ENCODE measurements around the gene LRMDA.

The LRMDA gene

GRCh38 chr10:75437693-75438092 is 6.3 kb downstream of the LRMDA start:
- Mint-ChIP-seq H3K36me3 (ENCODE audit: low read depth) (peaks cover 11% of the 10 kb centered on the region), H3K4me1 (peaks cover 80% of the 10 kb centered on the region), H3K9me3 (peaks cover 17% of the 10 kb centered on the region), H3K4me3 (no peak overlapping the region), H3K27me3 (ENCODE audit: low read depth, poor library complexity) (peaks cover 31% of the 10 kb centered on the region), H3K27ac (no peak overlapping the region)
- no peak for TF ChIP-seq CTCF (IDR thresholded peaks at IDR 0.05)
- DNase-seq, result no peak

- TF ChIP-seq CTCF (IDR thresholded peaks at IDR 0.05), result no peak
- DNase-seq, result no peak
- H3K27ac Mint-ChIP-seq, result no peak overlapping the region
- no peak overlapping the region for H3K4me3 Mint-ChIP-seq
- H3K36me3 Mint-ChIP-seq (ENCODE audit: low read depth), result peaks cover 17% of the 10 kb centered on the region
- peaks cover 75% of the 10 kb centered on the region for H3K4me1 Mint-ChIP-seq
- H3K27me3 Mint-ChIP-seq (ENCODE audit: low read depth, poor library complexity), result peaks cover 26% of the 10 kb centered on the region
- H3K9me3 Mint-ChIP-seq, result peaks cover 23% of the 10 kb centered on the region
Measured at GRCh38 chr10:75438275-75438674, 6.9 kb downstream of the LRMDA start.

GRCh38 chr10:75439811-75440210 is 8.4 kb downstream of the LRMDA start:
- Mint-ChIP-seq H3K27ac (no peak overlapping the region), H3K4me1 (peaks cover 59% of the 10 kb centered on the region), H3K36me3 (ENCODE audit: low read depth) (peaks cover 28% of the 10 kb centered on the region), H3K27me3 (ENCODE audit: low read depth, poor library complexity) (peaks cover 16% of the 10 kb centered on the region), H3K9me3 (peaks cover 37% of the 10 kb centered on the region), H3K4me3 (no peak overlapping the region)
- no peak for DNase-seq
- TF ChIP-seq CTCF (IDR thresholded peaks at IDR 0.05), result no peak

GRCh38 chr10:75440271-75440793 is 8.9 kb downstream of the LRMDA start:
- H3K27me3 Mint-ChIP-seq (ENCODE audit: low read depth, poor library complexity), result peaks cover 11% of the 10 kb centered on the region
- H3K27ac Mint-ChIP-seq, result peak overlapping the region; percentile 13
- H3K4me3 Mint-ChIP-seq, result no peak overlapping the region
- no peak for DNase-seq
- peaks cover 54% of the 10 kb centered on the region for H3K4me1 Mint-ChIP-seq
- no peak for TF ChIP-seq CTCF (IDR thresholded peaks at IDR 0.05)
- peaks cover 40% of the 10 kb centered on the region for H3K9me3 Mint-ChIP-seq
- H3K36me3 Mint-ChIP-seq (ENCODE audit: low read depth), result peaks cover 28% of the 10 kb centered on the region

GRCh38 chr10:75441196-75441595 is 9.8 kb downstream of the LRMDA start:
- no peak for DNase-seq
- TF ChIP-seq CTCF (IDR thresholded peaks at IDR 0.05), result no peak
- Mint-ChIP-seq H3K36me3 (ENCODE audit: low read depth) (peaks cover 33% of the 10 kb centered on the region), H3K27ac (no peak overlapping the region), H3K27me3 (ENCODE audit: low read depth, poor library complexity) (peaks cover 11% of the 10 kb centered on the region), H3K4me3 (no peak overlapping the region), H3K9me3 (peaks cover 49% of the 10 kb centered on the region), H3K4me1 (peaks cover 52% of the 10 kb centered on the region)

- H3K36me3 Mint-ChIP-seq (ENCODE audit: low read depth), result peaks cover 38% of the 10 kb centered on the region
- no peak overlapping the region for H3K4me3 Mint-ChIP-seq
- H3K9me3 Mint-ChIP-seq, result peaks cover 54% of the 10 kb centered on the region
- DNase-seq, result no peak
- no peak overlapping the region for H3K27ac Mint-ChIP-seq
- no peak for TF ChIP-seq CTCF (IDR thresholded peaks at IDR 0.05)
- peaks cover 51% of the 10 kb centered on the region for H3K4me1 Mint-ChIP-seq
- peaks cover 11% of the 10 kb centered on the region for H3K27me3 Mint-ChIP-seq (ENCODE audit: low read depth, poor library complexity)
Measured at GRCh38 chr10:75441682-75442081, 10.3 kb downstream of the LRMDA start.

All from nephron progenitor cell (in vitro differentiated cells).